Stimulated activated CD4-positive, alpha-beta T cell treated with anti-CD3 and anti-CD28 coated beads, Interleukin-1b, Interleukin-23, amount 100 ng/mL, for 4 hours (primary cell): ENCODE measurements around the gene IER5L.

Experiments
- DNase-seq, 2 donors: peaks; one replicate each; pipeline ENCODE4 v3.0.0-alpha.2; 2020; ENCODE audit warnings: low read depth in 2 of 2

Gene IER5L

DNA sequence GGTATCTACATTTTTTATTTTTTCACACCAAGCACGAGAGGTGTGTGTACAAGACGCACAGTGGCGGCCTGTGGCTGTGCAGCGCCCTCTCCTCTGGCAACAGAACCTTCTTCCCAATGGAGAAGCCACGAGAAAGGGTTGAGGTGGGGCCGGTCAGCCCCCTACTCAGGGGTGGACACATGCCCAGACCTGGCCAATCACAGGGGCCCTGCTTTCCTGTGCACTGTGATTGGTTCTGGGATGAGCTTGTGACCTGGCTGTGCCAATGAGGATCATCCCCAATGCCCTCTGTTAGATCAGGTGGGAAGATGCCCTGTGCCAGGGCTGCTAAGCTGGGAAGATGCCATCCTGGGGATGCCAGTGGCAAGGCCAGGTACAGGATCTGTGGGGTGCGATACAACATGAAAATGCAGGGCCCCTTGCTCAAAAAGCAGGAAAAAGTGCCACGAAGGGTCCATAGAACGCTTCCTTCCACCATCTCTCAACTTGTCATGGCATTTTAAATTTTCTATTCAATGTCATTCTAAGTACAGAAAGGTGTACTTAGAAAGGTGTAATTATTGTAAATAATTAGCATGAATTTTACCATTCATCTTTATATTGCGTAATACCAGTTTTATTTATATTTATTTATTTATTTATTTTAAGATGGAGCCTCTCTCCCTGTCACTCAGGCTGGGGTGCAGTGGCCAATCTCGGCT is 15.4 kb downstream of the IER5L start:
- DNase-seq: no peak

DNA sequence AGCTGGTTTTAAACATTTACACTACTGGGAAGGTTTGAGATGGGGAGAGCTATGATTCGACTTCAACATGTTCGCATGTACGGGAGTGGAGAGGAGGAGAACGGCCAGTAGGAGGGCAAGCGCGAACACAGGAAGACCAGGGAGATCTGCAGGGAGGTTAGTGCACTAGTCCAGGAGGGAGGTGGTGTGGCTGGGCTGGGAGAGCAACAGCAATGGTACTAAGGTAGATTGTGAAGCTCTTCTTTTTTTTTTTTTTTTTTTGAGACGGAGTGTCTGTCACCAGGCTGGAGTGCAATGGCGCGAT is 16.6 kb downstream of the IER5L start:
- DNase-seq: no peak

- no peak for DNase-seq
Measured at GRCh38 chr9:129160712-129161533, 17.1 kb downstream of the IER5L start.

DNA sequence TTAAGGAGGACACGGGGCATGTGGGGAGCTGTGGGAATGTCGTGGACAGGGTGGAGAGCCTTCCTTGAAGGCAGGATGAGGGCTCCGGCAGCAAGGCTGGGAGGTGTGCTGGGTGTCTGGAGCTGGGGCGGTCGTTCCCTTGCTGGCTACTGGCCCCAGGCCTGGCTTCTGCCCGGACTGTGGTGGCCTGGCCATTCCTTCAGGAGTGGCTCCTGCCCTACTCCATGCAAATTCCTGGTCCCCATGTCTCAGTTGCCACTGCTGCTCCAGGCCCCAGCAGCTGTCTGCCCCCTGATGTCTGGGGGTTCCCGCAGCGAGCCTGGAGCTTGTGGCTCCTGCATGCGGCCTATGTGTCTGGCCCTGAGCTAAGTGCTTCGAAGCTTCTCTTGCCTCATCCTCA is 21.9 kb downstream of the IER5L start:
- DNase-seq: no peak

DNA sequence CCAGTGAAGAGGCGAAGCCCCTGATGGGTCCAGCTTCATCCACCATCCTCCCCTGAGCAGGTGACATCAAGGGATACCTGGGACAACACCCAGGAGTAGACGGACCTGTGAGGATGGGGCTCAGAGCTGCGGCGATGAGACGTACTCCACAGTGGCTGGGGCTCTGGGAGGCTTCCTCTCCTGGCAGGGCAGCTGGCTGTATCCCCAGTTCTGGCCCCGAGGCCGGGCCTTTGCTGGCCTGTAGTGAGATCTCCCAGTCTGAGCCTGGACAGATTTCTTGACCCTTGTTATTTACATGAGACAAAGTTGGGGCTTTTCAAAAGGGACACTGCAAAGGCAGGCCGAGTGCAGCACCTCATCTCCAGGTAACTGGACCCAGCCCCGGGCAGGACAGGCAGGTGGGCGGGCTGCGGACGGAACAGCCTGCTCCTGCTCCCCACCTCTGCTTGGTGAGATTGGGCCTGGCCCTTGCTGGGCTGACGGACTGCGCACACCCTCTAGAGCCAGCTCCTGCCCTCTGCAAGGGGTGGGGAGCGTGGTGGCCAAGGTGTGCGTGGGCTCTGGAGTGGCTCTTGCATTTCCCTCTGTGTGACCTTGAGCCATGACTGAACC is 23.1 kb downstream of the IER5L start:
- no peak for DNase-seq

GRCh38 chr9:129151469-129151868 is 26.6 kb downstream of the IER5L start:
- DNase-seq: no peak

GRCh38 chr9:129150672-129151211 is 27.3 kb downstream of the IER5L start:
- DNase-seq: no peak

DNA sequence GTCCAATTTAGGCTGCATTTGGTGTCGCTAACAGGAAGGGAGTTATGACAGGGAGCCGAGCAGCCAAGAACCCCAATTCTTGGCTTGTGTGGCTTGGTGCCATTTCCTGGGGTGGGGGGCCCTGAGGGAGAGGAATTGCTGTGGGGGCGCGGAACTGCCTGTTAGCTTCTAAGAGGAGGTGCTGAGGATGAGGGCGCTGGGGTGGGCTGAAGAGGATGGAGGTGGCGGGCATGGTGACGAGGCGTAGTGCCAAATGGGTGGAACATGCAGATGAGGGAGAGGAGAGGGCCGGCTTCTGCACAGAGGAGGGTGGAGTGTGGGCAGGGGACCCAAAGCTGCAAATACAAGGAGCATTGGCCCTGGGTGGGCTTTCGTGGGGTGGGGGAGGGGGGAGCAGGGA is 27.9 kb downstream of the IER5L start:
- no peak for DNase-seq

GRCh38 chr9:129149442-129149841 is 28.6 kb downstream of the IER5L start:
- DNase-seq: no peak

DNA sequence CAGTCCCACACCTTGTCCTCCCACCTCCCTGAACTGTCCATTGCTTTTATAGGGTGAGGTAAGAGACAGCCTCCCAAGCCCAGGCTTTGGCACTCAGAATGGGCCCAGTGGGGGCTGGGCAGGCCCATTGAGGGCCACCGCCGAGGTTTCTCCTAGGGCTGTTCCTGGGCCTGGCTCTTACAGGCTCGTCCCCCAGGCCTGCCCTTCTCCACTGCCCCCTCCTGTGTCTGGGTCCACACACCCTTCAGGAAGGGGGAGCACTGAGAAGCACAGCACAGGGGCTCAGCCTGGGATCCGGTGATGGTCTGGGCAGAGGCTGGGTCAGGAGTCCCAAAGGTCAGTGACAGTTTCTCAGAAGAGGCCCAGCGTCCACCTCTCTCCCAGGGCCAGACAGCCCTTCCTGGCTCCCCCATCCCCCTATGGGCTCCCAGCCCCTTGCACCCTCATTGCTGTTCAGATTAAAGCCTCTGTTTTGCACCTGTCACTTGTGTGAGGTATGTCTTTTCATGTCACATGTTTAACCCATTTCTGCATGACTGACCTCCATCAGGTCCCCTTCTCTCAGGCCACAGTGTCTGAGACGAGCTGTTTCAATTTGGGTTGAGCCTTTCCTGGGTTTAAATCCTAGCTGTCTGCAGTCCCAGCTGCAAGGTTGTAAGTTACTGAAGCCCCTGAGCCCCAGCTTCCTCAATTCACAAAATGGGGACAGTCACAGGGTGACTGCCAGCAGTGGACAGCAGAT is 29.4 kb downstream of the IER5L start:
- no peak for DNase-seq

GRCh38 chr9:129146441-129146941 is 31.6 kb downstream of the IER5L start:
- no peak for DNase-seq

DNA sequence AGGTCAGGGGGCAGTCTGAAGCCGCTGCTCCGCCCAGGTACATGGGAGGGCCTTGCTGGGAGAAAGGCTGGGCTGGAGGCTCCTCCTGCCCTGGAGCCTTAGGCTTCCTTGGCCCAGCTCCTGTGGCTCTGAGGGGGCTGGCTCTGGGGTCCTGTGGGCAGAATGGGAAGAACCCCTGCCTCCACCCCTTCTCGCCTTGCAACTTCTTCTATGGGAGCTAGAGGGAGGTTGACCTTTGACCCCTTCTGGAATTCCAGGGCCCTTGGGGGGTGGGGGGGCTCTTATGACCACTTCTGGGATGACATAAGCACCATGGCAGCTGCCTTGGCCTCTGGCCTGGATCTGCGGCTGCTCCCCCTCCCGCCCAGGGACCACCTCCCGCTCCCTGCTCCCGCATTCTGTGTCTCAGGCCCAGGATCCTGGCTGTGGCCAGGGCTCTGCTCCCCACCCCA is 32.2 kb downstream of the IER5L start:
- DNase-seq: no peak

DNA sequence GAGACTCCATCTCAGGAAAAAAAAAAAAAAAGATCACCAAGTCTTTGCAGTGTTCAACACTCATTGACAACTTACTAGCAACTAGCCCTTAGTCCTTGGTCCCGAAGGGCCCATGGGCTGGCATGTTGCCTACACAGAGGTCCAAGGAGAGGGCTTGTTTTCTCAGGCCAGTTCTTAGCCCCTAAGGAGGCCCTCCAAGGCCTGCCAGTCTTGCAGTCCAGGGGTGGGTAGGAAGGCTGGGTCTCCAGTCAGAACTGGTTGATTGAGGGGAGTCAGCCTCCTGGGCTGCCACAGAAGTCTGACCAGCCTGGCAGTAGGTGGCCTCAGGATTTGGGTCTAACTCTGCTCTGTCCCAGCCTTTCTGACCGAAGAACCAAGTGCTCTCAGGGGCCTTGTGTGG is 32.7 kb downstream of the IER5L start:
- DNase-seq: no peak

DNA sequence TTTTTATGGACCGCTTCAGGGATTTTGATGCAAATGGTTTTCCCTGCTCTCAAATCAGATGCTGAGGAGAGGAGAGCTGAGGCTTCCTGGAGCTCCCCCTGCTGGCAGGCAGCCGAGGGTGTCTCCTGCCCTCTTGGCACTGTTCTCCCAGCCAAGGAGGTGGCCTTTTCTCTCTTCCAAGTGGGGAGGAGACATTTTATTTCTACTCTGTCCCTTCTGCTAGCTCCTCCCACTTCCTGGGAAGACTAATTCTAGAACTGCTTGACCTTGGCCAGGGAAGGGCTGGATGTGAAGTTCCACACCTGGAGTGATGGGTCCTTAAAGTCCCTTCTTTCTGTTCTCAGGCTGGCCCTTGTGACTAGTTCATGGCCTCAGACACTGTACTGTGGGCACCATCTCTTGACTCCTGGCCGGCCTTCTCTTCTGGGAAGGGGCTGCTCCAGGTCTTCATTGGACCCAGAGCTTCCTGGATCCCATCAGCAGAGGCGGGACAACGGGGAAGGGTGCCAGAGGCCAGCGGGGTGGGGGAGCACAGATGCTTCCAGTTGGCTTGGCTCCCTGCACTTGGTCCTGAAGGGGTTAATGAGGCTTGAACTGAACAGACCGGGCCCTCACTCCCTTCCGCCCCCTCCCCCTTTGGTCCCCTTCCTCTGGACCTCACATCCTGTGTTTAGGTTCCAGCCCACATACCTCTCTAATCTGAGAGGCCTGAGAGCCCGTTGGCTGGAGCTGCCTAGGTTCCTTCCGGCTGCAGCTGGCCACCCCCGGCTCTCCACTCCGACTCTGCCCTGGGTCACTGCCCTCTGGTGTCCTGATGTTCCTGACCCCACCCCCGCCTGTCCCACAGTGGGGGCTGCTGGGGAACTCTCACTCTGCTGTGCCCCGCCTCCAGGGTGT is 34.8 kb downstream of the IER5L start:
- DNase-seq: peak; percentile 74 to 75

DNA sequence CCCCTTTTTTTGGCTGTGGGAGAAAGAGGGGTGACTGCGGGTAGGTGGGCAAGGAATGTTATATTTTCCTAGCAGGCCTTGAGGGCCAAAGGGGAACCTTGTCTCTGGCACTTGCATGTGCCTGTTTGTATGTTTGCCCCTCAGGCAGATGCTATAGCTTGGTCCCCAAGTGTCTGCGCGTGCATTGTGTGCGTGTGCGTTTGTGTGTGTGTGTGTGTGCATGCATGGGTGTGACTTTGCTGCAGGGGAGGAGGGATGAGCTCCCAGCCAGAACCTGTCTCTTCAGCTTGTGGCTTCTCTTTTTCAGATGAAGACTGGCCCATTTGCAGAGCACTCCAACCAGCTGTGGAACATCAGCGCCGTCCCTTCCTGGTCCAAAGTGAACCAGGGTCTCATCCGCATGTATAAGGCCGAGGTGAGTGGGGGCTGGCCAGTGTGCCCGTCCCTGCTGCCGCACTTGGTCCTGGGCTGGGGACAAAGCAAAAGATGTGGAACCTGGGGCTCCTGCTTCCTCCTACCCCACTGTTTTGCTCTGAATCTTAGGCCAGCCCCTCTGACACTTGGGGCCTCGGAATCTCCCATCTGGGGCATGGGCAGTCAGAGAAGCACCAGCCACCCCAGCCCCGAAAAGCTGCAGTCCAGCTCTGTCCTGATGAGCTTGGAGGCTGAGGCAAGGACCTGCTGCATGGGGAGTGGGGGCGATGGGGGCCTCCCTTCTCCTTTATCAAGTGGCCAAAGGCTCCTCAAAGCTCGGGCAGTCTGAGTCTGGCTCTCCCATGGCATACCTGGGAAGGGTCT is 35.7 kb downstream of the IER5L start:
- DNase-seq: no peak

DNA sequence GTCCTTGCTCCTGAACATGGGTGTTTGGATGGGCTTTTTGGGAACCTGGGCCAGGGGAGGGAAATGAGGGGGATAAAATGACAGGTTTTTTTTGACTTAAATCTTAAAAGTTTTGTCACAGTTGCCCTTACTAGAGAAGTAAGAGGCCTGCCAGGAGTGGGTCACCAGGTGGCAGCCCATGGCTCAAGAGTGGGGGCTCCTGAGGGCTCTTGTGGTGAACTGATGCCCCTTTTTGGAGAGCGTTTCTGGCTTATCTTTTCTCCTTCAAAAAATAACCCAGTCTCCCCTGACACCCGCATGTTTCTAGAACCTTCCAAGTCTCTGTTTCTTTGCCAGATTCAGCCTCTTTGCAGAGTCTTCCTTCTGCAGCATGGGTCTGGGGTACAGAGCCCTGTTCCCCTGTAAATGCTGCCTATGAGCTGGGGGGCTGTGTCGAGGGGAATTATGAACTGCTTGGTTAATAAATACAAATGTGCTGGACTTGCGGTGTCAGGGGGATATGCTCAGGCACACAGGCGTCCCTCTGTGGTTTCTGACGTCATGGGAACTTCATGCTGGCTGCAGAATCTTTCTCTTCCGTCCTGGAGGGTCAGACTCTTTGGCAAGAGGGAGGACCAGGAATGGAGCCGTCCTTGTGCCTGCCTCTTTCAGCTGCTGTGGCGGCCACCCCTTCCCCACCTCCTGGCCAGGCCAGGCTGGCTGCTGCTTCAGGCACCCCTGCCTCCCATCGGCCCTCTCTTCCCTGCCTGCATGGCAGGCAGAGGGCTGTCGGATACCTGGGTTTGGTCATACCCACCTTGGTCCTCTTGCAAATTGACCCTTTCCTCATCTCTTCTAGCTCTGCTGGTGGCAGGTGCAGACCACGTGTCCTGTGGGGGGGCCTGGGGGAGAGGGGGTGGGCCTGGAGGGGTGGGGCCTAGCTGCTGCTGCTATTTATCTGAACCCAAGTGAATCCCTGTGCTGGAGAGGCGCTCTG is 36.7 kb downstream of the IER5L start:
- no peak for DNase-seq

- peak in 1 of 2 donors; percentile 9 for DNase-seq
Measured at GRCh38 chr9:129140397-129141065, 37.5 kb downstream of the IER5L start.

- DNase-seq: peak; percentile 55 to 75
Measured at GRCh38 chr9:129139993-129140396, 38.1 kb downstream of the IER5L start.
